ENCODE data around the gene NTHL1.

The NTHL1 gene

DNA sequence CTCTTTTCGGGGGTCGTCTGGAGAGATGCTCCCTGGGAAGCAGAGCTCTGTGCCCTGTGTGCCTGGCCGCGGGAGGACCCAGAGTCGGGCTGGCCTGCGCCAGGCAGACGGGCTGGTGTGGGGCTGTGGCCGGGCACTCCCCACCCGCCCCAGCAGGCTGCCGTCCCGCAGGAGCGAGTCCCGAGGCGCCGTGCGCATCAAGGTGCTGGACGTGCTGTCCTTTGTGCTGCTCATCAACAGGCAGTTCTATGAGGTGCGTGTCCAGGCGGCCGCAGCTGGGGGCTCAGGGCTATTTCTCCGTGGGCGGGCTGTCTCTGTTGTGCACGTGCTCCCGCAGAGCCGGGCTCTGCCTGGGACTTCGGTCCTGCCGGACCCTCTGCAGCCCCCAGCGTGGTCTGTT lies 15.2 kb upstream of the NTHL1 start:
- DNase-seq = no peak

DNA sequence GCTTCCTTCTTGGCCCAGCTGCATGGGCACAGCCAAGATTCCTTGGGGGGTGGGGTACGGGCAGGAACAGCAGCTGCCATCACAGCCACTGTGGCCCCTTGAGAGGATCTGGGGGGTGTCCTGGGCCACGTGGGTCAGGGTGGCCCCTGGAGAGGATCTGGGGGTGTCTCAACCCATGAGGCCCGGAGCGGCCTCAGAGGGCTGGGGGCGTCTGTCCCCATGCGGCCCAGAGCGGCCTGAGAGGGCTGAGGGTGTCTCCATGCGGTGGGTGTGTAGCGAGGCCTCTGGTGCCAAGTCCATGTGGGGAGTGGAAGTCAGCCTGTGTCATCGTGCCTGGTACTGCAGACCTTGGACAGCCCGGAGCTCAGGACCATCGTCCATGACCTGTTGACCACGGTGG lies 13.9 kb upstream of the NTHL1 start:
- no peak for DNase-seq

- DNase-seq = no peak
Measured at GRCh38 chr16:2061023-2061422, 13.4 kb upstream of the NTHL1 start.

- DNase-seq = no peak
Measured at GRCh38 chr16:2060346-2060745, 12.7 kb upstream of the NTHL1 start.

GRCh38 chr16:2058872-2059271 lies 11.2 kb upstream of the NTHL1 start:
- no peak for DNase-seq

GRCh38 chr16:2058420-2058819 lies 10.8 kb upstream of the NTHL1 start:
- DNase-seq = no peak

GRCh38 chr16:2057438-2057837 lies 9.8 kb upstream of the NTHL1 start:
- DNase-seq = no peak

DNA sequence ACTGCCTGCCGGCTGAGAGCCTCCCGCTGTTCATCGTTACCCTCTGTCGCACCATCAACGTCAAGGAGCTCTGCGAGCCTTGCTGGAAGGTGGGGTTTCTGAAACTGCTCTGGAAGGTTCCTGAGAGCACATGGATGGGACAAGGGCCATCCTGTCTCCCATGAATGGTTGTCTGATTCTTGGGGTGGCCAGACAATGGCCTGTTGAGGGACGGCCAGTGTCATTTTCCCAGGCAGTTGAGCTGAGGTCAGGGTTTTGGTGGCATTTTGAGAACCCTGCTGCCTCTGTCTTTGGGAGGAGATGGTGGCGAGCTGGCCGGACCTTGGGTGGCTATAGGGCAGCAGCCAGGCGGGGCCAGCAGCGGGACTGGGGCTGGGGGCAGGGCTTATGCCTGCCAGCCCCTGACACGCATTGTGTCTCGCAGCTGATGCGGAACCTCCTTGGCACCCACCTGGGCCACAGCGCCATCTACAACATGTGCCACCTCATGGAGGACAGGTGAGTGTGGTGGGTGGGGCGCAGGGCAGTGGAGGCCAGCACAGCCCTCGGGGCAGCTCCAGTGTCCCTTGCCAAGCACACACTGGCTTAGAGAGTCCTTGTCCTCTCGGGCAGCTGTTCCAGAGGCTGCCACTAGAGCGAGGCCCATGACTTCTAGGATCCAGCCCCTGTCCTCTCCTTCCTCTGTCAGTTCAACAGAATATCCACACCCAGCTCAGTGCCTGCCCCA lies 9.2 kb upstream of the NTHL1 start:
- no peak for DNase-seq

DNA sequence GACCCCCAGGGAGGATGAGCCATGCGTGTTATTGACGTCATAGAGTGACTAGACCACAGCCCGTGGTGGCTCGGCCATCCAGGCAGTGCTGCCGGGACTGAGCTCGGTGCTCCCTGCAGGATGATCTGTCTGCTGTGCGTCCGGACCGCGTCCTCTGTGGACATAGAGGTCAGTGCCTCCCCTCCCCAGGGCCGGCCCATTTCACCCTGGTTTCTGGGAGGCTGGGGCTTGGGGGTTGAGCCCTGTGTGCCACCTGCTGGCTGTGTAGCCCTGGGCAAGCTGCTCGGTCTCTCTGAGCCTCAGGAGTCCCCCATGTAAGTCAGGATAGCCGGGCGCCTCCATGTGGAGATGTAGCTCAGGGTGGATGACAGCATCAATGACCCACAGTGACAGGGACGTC lies 8.4 kb upstream of the NTHL1 start:
- DNase-seq = no peak

DNA sequence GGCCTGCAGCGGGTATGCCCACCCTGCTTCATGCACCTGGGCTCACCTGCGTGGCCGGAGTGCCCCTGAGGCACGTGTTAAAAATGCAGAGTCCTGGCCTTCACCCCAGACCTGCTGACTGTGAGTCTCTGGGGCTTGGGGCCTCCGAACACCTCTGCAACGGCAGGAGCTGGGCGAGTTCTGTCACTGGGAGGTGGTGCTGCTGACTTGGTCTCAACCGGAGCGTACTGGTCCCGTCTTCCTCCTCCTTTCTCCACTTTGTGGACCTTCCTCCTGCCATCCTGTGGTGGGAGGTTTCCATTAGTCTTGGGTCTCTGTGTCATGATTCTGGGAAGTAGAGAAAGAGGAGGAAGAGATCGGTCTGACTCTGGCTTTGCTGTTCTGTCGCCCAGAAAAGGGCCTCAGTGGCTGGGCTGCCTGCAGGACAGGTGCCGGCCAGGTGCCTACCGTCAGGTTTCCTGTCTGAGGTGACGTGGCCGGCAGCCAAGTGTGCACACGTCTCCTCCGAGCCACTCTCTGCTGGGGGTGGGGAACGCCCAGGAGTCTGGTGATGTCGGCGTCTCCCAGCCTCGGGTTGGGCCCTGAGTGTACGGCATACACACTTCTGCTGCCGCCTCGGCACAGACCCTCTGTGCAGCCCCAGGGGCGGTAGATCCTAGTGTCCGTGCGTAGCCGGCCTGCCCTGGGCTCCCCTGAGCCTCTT lies 7.1 kb upstream of the NTHL1 start:
- no peak for DNase-seq

- DNase-seq = no peak
Measured at GRCh38 chr16:2053897-2054296, 6.3 kb upstream of the NTHL1 start.

GRCh38 chr16:2053211-2053610 lies 5.6 kb upstream of the NTHL1 start:
- DNase-seq = no peak

DNA sequence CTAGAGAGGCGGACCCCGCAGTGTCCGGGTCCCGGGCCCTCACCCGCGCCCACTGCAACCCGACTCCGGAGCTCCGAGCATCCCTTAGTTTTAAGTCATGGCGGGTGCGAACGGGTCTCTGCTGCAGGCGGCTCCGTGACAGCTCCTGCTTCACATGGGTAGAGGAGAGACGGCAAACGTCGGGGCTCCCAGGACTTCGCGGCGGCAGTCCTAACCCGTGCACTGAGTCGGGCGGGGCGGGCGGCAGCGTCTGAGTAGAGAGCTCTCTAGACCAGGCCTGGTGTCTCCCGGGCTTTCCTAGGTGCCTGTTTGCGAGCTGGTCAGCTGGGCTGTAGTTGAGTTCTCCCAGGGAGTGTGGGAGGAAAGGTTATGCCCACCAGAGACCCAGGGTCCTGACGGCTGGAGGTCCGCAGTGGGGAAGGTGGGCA lies 496 bp upstream of the NTHL1 start:
- DNase-seq = no peak

DNA sequence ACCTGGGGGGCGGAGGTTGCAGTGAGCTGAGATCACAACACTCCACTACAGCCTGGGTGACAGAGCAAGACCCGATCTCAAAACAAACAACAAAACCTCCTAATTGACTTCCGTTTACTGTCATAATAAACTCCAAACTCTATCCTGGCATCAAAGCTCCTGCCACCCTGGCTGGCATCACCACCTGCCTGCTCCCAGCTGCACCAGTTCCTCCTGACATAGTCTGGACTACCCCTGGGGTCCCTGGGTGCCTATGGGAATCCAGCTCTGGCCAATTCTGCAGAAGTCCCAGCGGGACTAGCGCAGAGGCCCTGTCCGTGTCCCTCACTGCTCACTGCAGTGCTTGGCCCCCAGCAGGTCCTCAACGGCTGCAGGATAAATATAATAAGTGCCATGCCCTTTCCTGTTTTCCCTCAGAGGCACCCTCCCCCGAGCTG lies 723 bp downstream of the NTHL1 start:
- DNase-seq = no peak

- no peak for DNase-seq
Measured at GRCh38 chr16:2045965-2046892, 1.4 kb downstream of the NTHL1 start.

- no peak for DNase-seq
Measured at GRCh38 chr16:2044541-2044940, 3.1 kb downstream of the NTHL1 start.

- DNase-seq = no peak
Measured at GRCh38 chr16:2043667-2044451, 3.8 kb downstream of the NTHL1 start.

DNA sequence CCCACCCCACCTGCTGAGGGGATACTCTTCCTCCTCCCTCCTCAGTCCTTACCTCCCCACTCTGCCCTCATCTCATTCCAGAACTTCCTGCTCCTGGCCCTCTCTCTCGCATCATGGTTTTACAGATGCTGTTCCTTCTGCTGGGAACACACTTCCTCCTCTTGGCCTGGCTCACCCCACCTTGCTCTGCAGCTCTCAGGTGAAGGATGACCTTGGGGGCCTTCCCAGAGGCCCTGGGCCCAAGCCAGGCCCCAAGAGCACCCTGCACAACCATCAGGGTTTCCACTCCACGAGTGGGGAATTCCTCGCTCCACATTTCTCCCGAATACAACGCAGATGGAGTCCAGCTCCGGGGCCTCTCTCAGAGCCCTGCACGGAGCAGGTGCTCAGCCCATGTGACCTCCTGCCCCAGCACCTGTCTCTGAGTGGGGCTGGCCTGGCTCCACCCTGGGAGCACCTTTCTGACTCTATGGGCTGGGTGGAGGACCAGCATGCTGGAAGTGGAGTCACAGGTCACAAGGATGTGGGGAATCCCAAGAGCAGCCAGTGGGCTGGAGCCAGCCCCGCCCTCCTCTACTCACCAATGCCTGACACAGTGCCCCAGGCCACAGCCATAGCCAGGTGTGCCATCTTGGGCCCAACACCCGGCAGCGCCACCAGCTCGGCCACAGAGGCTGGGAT lies 4.5 kb downstream of the NTHL1 start:
- DNase-seq = no peak

GRCh38 chr16:2042171-2042985 lies 5.3 kb downstream of the NTHL1 start:
- DNase-seq = no peak

GRCh38 chr16:2040787-2041522 lies 6.7 kb downstream of the NTHL1 start:
- no peak for DNase-seq
